OCI-LY7 (cell line): ENCODE data around the gene SLC43A1. TPM values are rescaled to one million over a fixed set of nuclear protein-coding genes. Genes with fewer than 3 reads are reported as not detected.

Experiments
- BruUV-seq: library from RNA; stranded (reverse); fragments of 400-500 nt; replicated peaks from 2 replicates; lab custom pipeline; 2021; lab: Mats Ljungman, UMichigan
- CTCF ChIA-PET: fragments of 300-600 bp; sonication (Branson Sonifier 250); formaldehyde crosslinking; loops from one replicate; lab custom pipeline; 2022; ENCODE audit warnings: antibody characterized with exemption; ENCODE audit not compliant: unreplicated experiment; lab: Charles Lee
- POLR2A ChIA-PET: fragments of 300-600 bp; sonication (Branson Sonifier 250); formaldehyde crosslinking; loops from one replicate; lab custom pipeline; 2022; ENCODE audit warnings: antibody characterized with exemption; lab: Charles Lee
- DNase-seq: peaks from one replicate; pipeline ENCODE4 v3.0.0-alpha.2; 2015; ENCODE audit warnings: low spot score
- H2AFZ ChIP-seq: fragments of 200-600 bp; sonication (generic), shearing (Covaris generic); 2 replicates; pipeline ENCODE4 v1.6.1; 2014; ENCODE audit warnings: mild to moderate bottlenecking, antibody characterized with exemption, low read length, moderate library complexity
- H3K27ac ChIP-seq: fragments of 200-600 bp; sonication (generic); 2 replicates; pipeline ENCODE4 v1.5.1; 2014; ENCODE audit warnings: mixed run types, low read depth, mild to moderate bottlenecking, moderate library complexity, low read length, inconsistent platforms; ENCODE audit not compliant: poor library complexity, severe bottlenecking
- H3K36me3 ChIP-seq: fragments of 200-600 bp; sonication (generic); 2 replicates; pipeline ENCODE4 v1.6.1; 2014; ENCODE audit warnings: mild to moderate bottlenecking, antibody characterized with exemption, low read length, moderate library complexity, mixed read lengths; ENCODE audit not compliant: insufficient read depth
- H3K4me1 ChIP-seq: fragments of 200-600 bp; sonication (generic); 2 replicates; pipeline ENCODE4 v1.5.1; 2014; ENCODE audit warnings: mild to moderate bottlenecking, low read length; ENCODE audit not compliant: insufficient read depth, poor library complexity, severe bottlenecking
- H3K4me2 ChIP-seq: fragments of 200-600 bp; sonication (generic); 2 replicates; pipeline ENCODE4 v1.6.1; 2014; ENCODE audit warnings: mild to moderate bottlenecking, low read length
- H3K4me3 ChIP-seq: fragments of 200-600 bp; sonication (generic); 2 replicates; pipeline ENCODE4 v1.5.1; 2014; ENCODE audit warnings: mild to moderate bottlenecking, low read depth, low read length; ENCODE audit not compliant: poor library complexity, severe bottlenecking
- H3K79me2 ChIP-seq: fragments of 200-600 bp; sonication (generic); 2 replicates; pipeline ENCODE4 v1.6.1; 2016; ENCODE audit warnings: low read depth, mild to moderate bottlenecking, low read length, moderate library complexity, mixed read lengths; ENCODE audit not compliant: insufficient read depth
- H3K9me2 ChIP-seq: fragments of 200-600 bp; sonication (generic); 2 replicates; pipeline ENCODE4 v1.6.1; 2016; ENCODE audit warnings: mild to moderate bottlenecking, low read length, mixed read lengths; ENCODE audit not compliant: insufficient read depth
- H3K9me3 ChIP-seq: fragments of 200-600 bp; sonication (generic); 2 replicates; pipeline ENCODE4 v1.6.1; 2014; ENCODE audit warnings: mild to moderate bottlenecking, mixed run types, low read length, mixed read lengths
- H4K20me1 ChIP-seq: fragments of 200-600 bp; sonication (generic); 2 replicates; pipeline ENCODE4 v1.6.1; 2014; ENCODE audit warnings: mild to moderate bottlenecking, antibody characterized with exemption, low read length, moderate library complexity, mixed read lengths; ENCODE audit not compliant: insufficient read depth
- CTCF ChIP-seq: fragments of 200-600 bp; sonication (generic); conservative IDR thresholded peaks from 2 replicates; pipeline ENCODE4 v1.5.1; 2014; ENCODE audit warnings: mild to moderate bottlenecking, antibody characterized with exemption, low read length, moderate library complexity, mixed read lengths
- EZH2phosphoT487 ChIP-seq: fragments of 200-600 bp; sonication (generic); IDR thresholded peaks from 2 replicates; pipeline ENCODE4 v1.6.1; 2018; ENCODE audit warnings: low read depth, borderline replicate concordance, mild to moderate bottlenecking, mixed run types, antibody characterized with exemption, low read length, moderate library complexity, mixed read lengths
- intact Hi-C: fragments of 100-400 bp; cut with micrococcal nuclease; formaldehyde crosslinking; loops from one replicate; pipeline ENCODE4 v1.10.0; 2022; ENCODE audit not compliant: unreplicated experiment
- total RNA-seq, 2 experiments: library from RNA; depleted of rRNA in 1 of 2; stranded (reverse); fragments of >200 nt in 1 of 2; shearing (Covaris generic) in 1 of 2; gene quantifications; 2 replicates each; pipeline ENCODE4 v1.2.3, GENCODE V29; 2014 to 2022

SLC43A1 gene
- total RNA-seq, 2 experiments from 2014 or later = 61.1 to 78.6 TPM

- H3K4me1 ChIP-seq = no peaks in the 10 kb centered on the region
- no peak overlapping the region for H2AFZ ChIP-seq
- H3K4me2 ChIP-seq = no peak overlapping the region
- CTCF ChIA-PET = interaction anchor here (0.5 kb wide), 1 partner anchor 9 kb away, joined by 9 read pairs; no protein-coding TSS in a partner anchor
- POLR2A ChIA-PET = interaction anchor here (0.6 kb wide), 1 partner anchor 48 kb away, joined by 3 read pairs; the partner anchor contains the start of gene SLC43A1
- no peaks in the 10 kb centered on the region for H3K9me2 ChIP-seq
- H3K9me3 ChIP-seq = no peaks in the 10 kb centered on the region
- no peaks in the 10 kb centered on the region for H4K20me1 ChIP-seq
- no TSS peak for BruUV-seq
- no peak for DNase-seq
- H3K4me3 ChIP-seq = no peak overlapping the region
- intact Hi-C loops = loop anchor here (10.0 kb wide), 1 partner anchor 1047 kb away; no protein-coding TSS in a partner anchor
- no peak overlapping the region for H3K27ac ChIP-seq
- TF ChIP-seq CTCF (no peak), EZH2phosphoT487 (no peak)
- no peaks in the 10 kb centered on the region for H3K36me3 ChIP-seq
- no peaks in the 10 kb centered on the region for H3K79me2 ChIP-seq
Observed at GRCh38 chr11:57467508-57468157, 47.9 kb downstream of the SLC43A1 start.

GRCh38 chr11:57466680-57467079 lies 48.8 kb downstream of the SLC43A1 start:
- POLR2A ChIA-PET = no interaction called here
- BruUV-seq = no TSS peak

More at GRCh38 chr11:57466680-57467079, 48.8 kb downstream of the SLC43A1 start:
- Histone ChIP-seq H4K20me1 (no peaks in the 10 kb centered on the region), H3K27ac (no peak overlapping the region), H3K9me3 (no peaks in the 10 kb centered on the region), H2AFZ (no peak overlapping the region), H3K36me3 (no peaks in the 10 kb centered on the region), H3K4me1 (no peaks in the 10 kb centered on the region), H3K9me2 (no peaks in the 10 kb centered on the region), H3K4me2 (no peak overlapping the region), H3K4me3 (no peak overlapping the region), H3K79me2 (no peaks in the 10 kb centered on the region)
- CTCF ChIA-PET = no interaction called here
- DNase-seq = no peak
- no peak for TF ChIP-seq CTCF
- no peak for TF ChIP-seq EZH2phosphoT487
- intact Hi-C loops = loop anchor here (10.0 kb wide), 1 partner anchor 1048 kb away; no protein-coding TSS in a partner anchor
